Right hindlimb (tissue), 1 donor: ENCODE measurements around the gene GARS1.
"Not testable (repeated sequence)": the region's sequence is repeated elsewhere in the genome, so short reads cannot be mapped to it uniquely, and the experiment has no call there.

Experiments used
- DNase-seq: peaks from one replicate; pipeline ENCODE4 v3.0.0-alpha.2; 2018

The GARS1 gene, protein sequence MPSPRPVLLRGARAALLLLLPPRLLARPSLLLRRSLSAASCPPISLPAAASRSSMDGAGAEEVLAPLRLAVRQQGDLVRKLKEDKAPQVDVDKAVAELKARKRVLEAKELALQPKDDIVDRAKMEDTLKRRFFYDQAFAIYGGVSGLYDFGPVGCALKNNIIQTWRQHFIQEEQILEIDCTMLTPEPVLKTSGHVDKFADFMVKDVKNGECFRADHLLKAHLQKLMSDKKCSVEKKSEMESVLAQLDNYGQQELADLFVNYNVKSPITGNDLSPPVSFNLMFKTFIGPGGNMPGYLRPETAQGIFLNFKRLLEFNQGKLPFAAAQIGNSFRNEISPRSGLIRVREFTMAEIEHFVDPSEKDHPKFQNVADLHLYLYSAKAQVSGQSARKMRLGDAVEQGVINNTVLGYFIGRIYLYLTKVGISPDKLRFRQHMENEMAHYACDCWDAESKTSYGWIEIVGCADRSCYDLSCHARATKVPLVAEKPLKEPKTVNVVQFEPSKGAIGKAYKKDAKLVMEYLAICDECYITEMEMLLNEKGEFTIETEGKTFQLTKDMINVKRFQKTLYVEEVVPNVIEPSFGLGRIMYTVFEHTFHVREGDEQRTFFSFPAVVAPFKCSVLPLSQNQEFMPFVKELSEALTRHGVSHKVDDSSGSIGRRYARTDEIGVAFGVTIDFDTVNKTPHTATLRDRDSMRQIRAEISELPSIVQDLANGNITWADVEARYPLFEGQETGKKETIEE

DNA sequence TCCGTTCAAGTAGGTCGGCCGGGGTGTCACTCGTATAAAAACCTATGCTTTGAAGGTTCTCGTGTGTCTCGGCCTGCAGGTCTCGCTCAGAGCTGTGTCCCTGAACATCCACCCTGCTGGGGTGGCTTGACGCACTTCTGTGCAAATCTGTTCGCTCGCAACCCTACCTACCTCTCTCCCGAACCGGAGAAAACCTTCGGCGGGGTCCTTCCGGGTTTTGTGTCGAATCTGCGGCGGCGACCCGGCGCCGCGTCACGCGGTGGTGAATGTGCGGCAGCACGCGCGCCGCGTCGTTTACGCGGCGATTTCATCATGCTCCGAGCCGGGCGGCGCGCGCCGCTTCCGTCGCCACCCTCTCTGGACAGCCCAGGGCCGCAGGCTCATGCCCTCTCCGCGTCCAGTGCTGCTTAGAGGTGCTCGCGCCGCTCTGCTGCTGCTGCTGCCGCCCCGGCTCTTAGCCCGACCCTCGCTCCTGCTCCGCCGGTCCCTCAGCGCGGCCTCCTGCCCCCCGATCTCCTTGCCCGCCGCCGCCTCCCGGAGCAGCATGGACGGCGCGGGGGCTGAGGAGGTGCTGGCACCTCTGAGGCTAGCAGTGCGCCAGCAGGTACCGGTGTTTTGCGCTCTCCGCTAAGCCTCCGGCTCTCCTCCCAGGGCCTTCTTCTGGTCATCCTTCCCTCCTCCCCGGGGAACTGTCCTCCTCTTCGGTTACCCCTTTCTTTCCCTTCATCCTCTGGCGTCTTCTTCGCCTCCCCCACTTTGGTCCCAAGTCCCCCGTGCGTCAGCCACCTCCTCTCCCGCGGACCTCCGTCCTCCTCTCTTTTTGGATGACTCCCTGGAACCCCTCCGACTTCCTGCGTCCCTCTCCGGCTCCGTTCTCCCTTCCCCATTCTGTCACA, at the start of gene GARS1:
Gene GARS1, plus strand, starts transcription at position 339 of the 896 bp plus-strand sequence. Its CDS starts 44 bp downstream, at position 383.
- peak; percentile 91 for DNase-seq

DNA sequence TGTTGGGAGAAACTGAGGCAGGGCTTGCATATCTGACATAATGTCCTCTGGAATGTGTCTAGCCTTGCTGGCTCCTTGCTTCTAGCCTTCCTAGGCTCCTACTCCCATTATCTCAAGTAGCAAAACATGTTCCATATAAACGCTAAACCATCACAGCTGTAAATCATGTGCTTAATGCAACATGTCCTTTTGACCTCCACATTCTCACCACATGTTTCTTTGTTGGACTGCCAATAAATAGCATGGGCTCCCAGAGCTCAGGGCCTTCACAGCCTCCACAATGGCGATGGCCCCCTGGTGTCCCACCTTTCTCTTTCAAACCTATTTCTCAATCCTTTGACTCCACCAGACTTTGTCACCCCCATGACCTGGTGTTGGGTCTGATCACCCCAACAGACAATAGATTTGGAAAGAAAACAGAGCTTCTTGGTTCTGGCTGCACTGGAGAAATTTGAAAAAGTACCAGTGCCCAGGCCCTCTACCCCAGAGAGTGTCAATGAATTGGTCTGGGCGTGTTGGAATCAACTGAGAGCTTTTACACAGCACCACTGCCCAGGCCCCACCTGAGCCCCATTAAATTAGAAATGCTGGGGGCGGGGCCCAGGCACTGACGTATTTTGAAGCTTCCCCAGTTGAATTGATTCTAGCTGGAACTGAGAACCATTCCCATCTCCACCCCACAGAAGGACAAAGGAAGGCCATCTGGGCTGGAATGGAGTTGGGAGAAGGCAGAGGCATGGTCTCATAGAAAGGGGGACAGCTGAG, 48.7 kb upstream of the GARS1 start:
- DNase-seq: no peak

DNA sequence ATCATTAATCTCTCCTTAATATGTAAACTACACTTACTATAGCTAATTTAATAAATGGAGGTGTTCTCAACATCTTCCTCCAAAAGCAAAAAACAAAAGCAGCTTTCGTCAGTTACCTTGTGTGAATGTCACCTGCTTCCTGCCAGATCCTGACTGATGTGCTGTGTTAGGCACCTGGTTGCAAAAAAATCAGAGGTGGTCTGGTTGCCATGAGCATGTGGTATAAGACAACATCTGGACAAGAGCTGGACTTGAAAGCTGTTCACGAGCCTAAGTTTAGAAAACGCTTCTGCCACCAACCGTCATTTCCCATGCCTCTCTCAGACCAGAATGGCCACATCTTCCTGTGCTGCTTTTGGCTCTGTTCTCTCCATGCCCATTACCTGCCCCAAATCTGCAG, 48.1 kb upstream of the GARS1 start:
- DNase-seq: no peak

DNA sequence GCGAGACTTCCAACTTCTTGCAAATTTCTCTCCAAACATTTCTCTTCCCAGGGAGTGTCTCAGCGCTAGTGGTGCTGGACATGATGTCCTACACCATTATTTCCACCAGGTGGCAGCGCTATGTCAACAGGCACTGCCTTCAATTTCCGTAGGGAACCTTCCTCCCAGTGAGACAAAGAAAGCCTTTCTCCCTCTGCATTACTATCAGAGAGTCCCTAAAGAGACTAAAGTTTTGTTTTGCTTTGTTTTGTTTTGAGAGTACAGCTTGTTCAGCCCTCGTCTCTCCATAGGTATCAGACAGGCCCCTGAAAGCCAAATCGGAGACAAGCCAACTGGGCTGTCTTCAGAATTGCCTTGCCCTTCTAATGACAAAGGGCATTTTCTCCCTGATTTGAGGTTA, 45.8 kb upstream of the GARS1 start:
- DNase-seq: peak; percentile 65

DNA sequence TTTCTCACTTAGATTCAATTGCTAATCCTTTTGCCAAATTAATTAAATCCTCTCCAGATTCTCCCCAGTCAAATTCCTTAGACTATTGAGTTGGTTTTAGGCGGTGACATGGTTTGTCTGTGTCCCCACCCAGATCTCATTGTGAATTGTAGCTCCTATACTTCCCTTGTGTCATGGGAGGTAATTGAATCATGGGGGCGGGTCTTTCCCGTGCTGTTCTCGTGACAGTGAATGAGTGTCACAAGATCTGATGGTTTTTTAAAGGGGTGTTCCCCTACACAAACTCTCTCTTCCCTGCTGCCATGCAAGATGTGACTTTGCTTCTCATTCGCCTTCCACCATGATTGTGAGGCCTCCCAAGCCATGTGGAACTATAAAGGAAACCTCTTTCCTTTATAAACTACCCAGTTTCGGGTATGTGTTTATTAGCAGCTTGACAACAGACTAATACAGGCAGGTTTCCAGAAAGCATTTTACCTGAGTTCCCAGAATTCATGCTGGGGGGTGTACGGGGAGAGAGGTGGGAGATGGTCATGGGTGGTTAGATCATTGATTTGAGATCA, 44.7 kb upstream of the GARS1 start:
- DNase-seq: no peak

DNA sequence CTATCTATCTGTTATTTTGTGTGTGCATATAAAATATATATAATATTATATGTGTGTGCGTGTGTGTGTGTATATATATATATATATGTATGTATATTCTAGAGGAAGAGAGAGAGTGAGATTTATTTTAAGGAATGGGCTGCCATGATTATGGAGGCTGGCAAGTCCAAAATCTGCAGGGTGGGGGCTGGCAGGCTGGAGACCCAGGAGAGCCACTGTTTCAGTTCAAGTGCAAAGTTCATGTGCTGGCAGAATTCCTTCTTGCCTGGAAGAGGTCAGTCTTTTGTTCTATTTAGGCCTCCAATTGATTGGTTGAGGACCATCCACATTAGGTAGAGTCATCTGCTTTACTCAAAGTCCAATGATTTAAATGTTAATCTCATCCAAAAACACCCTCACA, 42.3 kb upstream of the GARS1 start:
- DNase-seq: no peak

DNA sequence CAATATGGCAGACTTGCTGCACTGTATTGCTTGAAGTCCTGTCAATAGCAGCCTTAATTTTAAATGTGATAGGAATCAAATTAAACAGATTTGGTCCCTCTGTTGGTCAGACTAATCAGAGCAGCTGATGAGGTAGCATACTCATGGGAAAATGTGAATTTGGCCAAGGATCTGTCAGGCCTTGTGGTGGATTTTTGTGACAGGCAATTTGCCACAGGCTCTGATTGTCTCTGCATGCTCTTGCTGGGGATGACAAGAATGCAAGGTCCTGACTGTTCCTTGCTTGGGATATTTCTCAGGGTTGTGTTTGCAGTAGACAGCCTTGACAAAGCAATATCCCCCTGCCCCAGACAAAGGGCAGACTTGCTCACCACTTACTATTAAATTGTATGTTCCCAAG, 41.5 kb upstream of the GARS1 start:
- DNase-seq: no peak

DNA sequence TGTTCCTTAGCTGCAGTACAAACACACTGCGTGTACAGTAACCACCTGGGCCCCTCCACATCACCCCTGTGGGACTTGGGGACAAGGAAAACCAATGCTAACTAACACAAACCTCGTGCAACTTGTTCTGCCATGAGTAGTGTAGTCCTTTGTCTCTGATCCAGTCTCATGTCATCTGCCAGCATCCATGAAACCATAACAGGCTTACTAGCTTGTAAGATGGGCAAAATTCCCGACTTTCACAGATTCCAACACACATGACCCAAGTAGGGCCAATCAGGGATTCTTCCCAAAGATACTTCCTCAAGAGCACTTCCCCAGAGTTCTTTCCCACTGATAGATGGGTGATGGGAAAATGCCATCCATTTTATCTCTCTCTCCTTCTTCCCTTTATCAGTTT, 41.1 kb upstream of the GARS1 start:
- DNase-seq: no peak

DNA sequence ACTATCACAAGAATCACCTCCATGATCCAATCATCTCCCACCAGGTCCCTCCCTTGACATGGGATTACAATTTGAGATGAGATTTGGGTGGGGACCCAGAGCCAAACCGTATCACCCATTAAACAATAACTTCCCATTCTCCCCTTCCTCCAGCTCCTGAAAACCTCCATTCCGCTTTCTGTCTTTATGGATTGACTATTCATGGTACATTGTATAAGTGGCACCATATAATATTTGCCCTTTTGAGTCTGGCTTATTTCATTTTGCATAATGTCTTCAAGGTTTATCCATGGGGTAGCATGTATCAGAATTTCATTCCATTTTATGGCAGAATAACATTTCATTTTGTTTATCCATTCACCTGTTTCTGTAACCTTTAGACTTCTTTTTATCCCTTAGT, 39.2 kb upstream of the GARS1 start:
- no peak for DNase-seq

DNA sequence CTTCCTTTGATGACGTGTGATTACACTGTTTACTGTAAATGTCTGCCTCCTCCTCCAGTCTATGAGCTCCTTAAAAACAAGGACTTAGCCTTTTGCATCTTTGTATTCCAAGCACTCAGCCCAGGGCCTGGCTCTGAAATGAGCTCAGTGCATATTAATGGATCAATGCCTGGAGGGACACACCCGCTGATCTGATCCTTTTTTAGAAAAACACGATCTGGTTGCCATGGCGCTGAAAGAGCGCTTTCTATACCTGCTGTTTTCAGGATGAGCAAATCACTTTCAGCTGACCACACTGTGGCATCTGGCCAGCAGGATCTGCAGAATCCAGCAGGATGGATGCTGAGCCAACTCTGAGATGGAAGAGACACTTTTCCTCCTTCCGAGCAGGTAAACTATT, 37.8 kb upstream of the GARS1 start:
- DNase-seq: peak; percentile 43

DNA sequence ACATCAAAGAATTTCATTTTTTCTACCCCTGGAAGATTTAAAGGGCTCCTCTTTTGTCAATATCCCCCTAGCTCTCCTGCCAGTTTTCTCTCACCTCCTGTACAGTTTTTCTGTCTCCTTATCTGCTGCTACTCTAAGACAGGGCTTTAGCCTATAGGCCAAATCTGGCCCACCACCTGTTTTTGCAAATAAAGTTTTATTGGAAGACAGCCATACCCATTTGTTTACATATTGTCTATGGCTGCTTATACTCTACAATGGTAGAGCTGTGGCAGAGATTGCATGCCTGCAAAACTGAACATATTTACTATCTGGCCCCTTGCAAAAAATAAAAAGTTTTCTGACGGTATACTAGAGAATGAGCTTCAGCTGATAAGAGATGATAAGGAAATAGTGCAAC, 37.4 kb upstream of the GARS1 start:
- no peak for DNase-seq

DNA sequence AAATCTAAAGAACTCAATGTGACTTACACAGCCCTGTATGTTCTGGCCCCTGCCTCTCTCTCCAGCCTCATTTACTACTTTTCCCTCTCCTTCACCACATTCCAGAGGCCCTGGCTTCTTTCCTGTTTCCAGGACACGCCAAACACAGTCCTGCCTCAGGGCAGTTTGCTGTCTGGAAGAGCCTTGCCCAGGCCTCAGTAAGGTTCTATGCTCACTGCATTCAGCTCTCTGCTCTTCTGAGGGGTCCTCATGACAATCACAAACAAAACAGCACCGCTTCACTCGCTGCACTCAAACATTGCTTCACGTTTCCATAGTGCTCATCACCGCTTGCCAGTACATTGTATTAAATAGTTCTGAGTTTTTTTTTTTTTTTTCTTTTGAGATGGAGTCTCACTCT, 35.1 kb upstream of the GARS1 start:
- peak; percentile 32 for DNase-seq

DNA sequence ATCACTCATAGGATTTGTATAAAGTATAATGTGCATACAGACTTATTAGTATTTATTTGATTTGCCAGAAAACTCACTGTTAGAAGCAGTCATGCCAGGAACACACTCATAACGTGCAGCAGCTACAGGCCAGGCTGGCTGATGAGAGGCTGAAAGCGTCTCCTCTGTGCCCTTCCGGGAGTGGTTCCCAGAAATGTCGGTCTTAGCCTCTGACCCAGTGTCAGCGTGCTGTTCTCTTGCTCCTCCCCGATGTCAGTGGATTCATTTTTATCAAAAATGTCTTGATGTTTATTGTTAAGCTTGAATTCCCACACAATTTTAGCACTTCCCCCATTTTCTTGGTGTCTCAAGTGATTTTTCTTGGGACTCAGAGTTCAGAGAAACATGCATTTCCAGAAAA, 33.3 kb upstream of the GARS1 start:
- no peak for DNase-seq

DNA sequence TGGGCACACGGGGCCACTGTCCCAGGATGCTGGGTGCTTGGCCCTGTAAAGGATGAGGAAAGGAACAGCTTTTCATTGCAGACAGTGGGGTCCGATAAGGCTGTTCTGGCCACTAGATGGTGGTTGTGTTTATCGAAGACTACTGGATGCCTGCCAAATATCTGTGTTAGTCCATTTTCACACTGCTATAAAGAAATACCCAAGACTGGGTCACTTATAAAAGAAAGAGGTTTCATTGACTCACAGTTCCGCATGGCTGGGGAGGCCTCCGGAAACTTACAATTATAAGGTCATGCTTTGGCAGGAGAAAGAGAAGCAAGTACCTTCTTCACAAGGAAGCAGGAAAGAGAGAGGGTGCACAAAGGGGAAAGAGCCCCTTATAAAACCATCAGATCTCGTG, 32.2 kb upstream of the GARS1 start:
- no peak for DNase-seq

DNA sequence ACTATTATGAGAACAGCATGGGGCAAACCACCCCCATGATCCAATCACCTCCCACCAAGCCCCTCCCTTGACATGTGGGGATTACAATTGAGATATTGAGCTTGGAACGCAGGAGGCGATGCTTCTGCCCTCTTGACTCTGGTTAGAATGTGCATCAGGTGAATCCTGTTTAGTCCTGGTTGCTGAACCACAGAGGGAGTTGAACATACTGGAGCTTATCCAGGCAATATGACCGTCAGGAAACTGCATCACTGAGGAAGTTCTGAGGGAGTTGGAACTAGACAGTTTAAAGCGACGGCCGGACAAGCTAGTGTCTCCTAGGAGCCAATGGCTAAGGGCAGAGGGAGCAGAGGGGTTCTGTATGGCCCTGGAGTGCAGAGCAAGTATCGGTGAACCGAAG, 31.8 kb upstream of the GARS1 start:
- no peak for DNase-seq

DNA sequence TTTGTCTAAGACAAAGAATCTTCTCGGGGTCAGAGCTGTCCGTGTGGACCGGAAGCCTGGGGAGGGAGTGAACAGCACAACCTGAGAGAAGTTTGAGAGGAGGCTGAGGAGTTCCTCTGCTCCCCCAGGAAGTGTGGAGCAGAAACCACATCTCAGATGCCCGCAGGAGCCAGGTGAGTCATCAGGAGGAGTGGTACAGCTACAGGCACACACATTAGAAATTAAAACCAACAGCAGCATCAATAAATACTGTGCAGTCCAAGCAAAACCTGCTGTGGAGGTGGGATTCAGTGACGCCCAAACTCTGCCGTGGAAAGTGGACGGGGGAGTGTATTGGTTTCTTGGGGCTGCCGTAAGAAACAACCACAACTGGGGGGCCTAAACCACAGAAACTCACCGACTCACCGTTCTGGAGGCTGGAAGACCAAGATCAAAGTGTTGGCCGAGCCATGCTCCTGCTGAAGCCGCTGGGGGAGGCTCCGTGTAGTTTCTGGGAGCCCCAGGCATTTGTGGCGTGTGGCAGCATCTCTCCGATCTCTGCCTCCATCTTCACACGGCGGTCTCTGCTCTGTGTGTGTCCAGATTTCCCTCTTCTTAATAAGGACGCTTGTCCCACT, 31.2 kb upstream of the GARS1 start:
- no peak for DNase-seq

DNA sequence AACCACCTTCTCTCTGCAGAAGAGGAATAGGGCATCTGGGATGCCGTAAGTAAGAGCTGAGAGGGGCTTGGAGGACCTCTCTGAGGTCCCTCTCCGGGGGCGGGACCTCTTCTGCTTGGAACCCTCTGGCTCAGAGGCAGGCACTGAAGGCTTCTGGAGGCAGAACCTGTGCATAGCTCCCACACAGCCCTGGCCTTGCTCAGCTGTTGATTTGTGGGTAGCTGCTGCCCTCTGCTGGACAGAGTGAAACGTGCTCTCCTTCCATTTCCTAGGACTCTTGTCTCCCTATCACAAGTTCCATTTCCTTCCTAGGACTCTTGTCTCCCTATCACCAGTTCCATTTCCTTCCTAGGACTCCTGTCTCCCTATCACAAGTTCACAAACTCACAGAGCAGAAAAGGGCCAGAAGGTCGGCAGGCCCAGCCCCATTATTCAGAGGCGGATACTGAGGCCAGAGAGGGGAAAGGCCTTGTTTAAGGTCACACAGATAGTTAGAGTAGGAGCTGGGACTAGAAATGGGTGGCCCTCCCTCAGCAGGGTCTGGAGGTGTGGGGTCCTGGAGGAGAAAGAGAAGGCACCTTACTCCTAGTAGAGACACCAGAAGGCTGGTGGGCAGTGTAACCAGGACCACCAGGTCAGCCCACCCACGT, 30.3 kb upstream of the GARS1 start:
- DNase-seq: peak; percentile 86

DNA sequence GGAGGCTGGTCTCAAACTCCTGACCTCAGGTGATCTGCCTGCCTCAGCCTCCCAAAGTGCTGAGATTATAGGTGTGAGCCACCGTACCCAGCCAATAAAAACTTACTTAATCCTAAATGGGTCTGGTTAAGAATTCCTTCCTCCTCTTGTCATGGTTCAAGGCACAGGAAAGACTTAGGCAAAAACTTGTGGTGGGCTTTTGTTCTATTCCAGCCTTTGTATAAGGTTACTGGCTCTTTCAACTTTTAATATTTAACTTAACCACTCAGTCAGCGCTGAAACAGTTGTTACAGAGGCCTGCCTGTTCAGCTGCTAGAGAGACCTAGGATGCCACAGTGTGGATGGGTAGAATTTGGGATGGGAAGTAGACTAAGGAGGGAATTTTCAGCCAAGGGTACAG, 28.1 kb upstream of the GARS1 start:
- DNase-seq: no peak

DNA sequence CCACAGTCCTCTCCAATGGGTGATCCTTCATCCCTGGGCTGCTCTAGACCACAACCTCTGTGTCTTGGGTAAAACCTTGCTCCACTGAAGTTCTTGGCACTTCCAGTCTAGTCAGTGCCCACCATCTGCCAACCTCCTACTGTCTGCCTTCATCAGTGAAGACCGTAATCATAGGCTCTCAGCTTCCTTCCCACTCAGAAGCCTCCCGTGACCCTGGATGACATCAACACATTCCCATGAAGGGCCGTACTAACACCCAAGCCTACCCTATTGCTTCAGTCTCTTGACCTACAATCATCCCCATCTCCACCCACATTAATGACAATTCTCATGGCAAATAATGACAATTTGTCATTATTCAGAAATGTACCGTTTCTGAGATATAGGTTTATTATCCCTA, 27.6 kb upstream of the GARS1 start:
- DNase-seq: no peak

DNA sequence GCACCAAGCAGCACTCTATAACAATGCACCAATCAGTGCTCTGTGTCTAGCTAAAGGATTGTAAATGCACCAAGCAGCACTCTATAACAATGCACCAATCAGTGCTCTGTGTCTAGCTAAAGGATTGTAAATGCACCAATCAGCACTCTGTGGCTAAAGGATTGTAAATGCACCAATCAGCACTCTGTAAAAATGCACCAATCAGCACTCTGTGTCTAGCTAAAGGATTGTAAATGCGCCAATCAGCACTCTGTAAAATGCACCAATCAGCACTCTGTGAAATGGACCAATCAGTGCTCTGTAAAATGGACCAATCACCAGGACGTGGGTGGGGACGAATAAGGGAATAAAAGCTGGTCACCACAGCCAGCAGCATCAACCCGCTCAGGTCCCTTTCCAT, 24.4 kb upstream of the GARS1 start:
- DNase-seq: not testable (repeated sequence)

DNA sequence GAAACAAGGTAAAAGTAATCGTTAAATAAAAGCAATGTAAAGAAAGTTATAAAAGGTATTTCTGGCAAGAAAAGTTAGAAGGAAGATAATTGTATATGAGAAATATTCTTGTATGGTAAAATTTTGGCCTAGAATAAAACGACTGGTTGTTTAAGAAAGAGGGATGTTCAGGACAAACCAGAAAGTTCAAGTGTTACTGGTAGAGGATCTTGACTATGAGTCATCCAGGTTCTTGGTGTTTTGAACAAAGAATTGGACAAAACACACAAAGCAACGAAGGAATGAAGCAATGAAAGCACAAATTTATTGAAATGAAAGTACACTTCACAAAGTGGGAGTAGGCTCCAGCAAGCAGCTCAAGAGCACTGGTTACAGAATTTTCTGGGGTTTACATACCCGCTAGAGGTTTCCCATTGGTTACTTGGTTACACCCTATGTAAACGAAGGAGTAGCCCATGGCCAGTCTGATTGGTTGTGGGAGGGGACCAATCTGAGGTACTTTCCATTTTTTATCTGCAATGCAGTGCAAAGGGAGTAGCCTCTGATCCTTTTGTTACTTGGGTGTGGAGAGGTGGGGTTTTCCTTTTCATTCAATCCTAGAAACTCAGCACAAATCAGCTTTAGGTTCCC, 22.4 kb upstream of the GARS1 start:
- no peak for DNase-seq
